Endodermal cell (in vitro differentiated cells): ENCODE results near the gene LACTBL1. TPM values are rescaled to one million over a fixed set of nuclear protein-coding genes. Genes with fewer than 3 reads are reported as not detected.
"Not testable (repeated sequence)": the region's sequence is repeated elsewhere in the genome, so short reads cannot be mapped to it uniquely, and the experiment has no call there.

Experiments used
- DNase-seq: peaks from one replicate; pipeline ENCODE4 v3.0.0-alpha.2; 2017
- H3K27ac ChIP-seq: 2 replicates; pipeline ENCODE4 v1.5.1; 2013; ENCODE audit warnings: mild to moderate bottlenecking, low read depth, low read length, moderate library complexity
- H3K27me3 ChIP-seq: 2 replicates; pipeline ENCODE4 v1.6.1; 2013; ENCODE audit warnings: mild to moderate bottlenecking, low read length, moderate library complexity; ENCODE audit not compliant: insufficient read depth, control insufficient read depth, poor library complexity, severe bottlenecking
- H3K36me3 ChIP-seq: 2 replicates; pipeline ENCODE4 v1.7.0; 2013; ENCODE audit warnings: mild to moderate bottlenecking, low read length, moderate library complexity; ENCODE audit not compliant: control insufficient read depth, insufficient read depth
- H3K4me1 ChIP-seq: one replicate; pipeline ENCODE4 v1.7.0; 2013; ENCODE audit warnings: low read length; ENCODE audit not compliant: control insufficient read depth, insufficient read depth
- H3K4me3 ChIP-seq: 2 replicates; pipeline ENCODE4 v1.5.1; 2013; ENCODE audit warnings: mild to moderate bottlenecking, low read length, moderate library complexity
- H3K9ac ChIP-seq: 2 replicates; pipeline ENCODE4 v1.6.1; 2013; ENCODE audit warnings: mild to moderate bottlenecking, low read length, moderate library complexity; ENCODE audit not compliant: poor library complexity, severe bottlenecking; ENCODE audit errors: extremely low read depth
- H3K9me3 ChIP-seq: 2 replicates; pipeline ENCODE4 v1.6.1; 2013; ENCODE audit warnings: mild to moderate bottlenecking, low read length, moderate library complexity; ENCODE audit not compliant: control insufficient read depth
- H3K27ac Mint-ChIP-seq: 2 replicates; pipeline ENCODE4 v1.8.0; 2020; ENCODE audit warnings: mixed read lengths
- H3K27me3 Mint-ChIP-seq: 2 replicates; pipeline ENCODE4 v1.8.0; 2021; ENCODE audit warnings: mild to moderate bottlenecking, mixed read lengths; ENCODE audit not compliant: insufficient read depth
- H3K36me3 Mint-ChIP-seq: 2 replicates; pipeline ENCODE4 v1.8.0; 2020; ENCODE audit warnings: low read depth, mixed read lengths
- H3K4me1 Mint-ChIP-seq: 2 replicates; pipeline ENCODE4 v1.8.0; 2020; ENCODE audit warnings: mixed read lengths
- H3K4me3 Mint-ChIP-seq: 2 replicates; pipeline ENCODE4 v1.8.0; 2020; ENCODE audit warnings: mild to moderate bottlenecking, moderate library complexity, mixed read lengths
- H3K9me3 Mint-ChIP-seq: 2 replicates; pipeline ENCODE4 v1.8.0; 2020; ENCODE audit warnings: mild to moderate bottlenecking, mixed read lengths
- WGBS, 2 experiments: methylation state at CpG; one replicate each; pipeline versions ENCODE4 v1.1.5 to v1.1.7; 2013; ENCODE audit warnings: missing lambda C conversion rate in 2 of 2, mixed read lengths in 1 of 2; ENCODE audit not compliant: insufficient coverage in 1 of 2, insufficient read length in 1 of 2; 5-methylcytosine and 5-hydroxymethylcytosine counted together
- total RNA-seq, 2 donors: library from RNA; stranded (reverse); fragmentation: NEBNext Ultra II Directional in 1 of 2; extraction: Animal tissue kit (Norgen Biotek cat#: 25700) in 1 of 2; gene quantifications; 2 replicates in 1 of 2; 3 replicates in 1 of 2; pipeline ENCODE4 v1.2.1, GENCODE V29; 2021
- TF ChIP-seq, protein P1 (sequence below): fragments of 200-600 bp; sonication (generic); conservative IDR thresholded peaks from 2 replicates; pipeline ENCODE4 v1.5.0; 2021; ENCODE audit warnings: antibody characterized with exemption, mild to moderate bottlenecking

The LACTBL1 gene
- total RNA-seq, 2 donors from 2014 or later = not detected

DNA sequence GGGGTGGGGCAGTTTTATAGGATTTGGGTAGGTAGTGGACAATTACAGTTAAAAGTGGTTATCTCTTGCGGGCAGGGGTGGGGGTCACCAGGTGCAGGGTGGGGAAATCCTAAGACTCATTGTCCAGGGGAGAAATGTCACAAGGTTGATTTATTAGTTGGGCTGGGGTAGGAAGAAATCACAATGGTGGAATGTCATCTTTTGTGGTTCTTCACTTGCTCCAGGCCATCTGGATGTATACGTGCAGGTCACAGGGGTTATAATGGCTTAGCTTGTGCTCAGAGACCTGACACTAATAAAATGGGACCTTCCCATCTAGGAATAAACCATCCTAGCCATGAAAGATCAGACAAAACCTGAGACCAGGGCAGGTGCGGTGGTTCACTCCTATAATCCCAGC lies 31.4 kb upstream of the LACTBL1 start:
- Histone ChIP-seq H3K27me3 (peaks cover 58% of the 10 kb centered on the region), H3K9me3 (peaks cover 18% of the 10 kb centered on the region), H3K27ac (no peak overlapping the region), H3K4me1 (no peaks in the 10 kb centered on the region), H3K36me3 (no peaks in the 10 kb centered on the region), H3K4me3 (no peak overlapping the region), H3K9ac (no peak overlapping the region)
- peaks cover 4% of the 10 kb centered on the region for H3K4me1 Mint-ChIP-seq
- TF ChIP-seq, protein P1, sequence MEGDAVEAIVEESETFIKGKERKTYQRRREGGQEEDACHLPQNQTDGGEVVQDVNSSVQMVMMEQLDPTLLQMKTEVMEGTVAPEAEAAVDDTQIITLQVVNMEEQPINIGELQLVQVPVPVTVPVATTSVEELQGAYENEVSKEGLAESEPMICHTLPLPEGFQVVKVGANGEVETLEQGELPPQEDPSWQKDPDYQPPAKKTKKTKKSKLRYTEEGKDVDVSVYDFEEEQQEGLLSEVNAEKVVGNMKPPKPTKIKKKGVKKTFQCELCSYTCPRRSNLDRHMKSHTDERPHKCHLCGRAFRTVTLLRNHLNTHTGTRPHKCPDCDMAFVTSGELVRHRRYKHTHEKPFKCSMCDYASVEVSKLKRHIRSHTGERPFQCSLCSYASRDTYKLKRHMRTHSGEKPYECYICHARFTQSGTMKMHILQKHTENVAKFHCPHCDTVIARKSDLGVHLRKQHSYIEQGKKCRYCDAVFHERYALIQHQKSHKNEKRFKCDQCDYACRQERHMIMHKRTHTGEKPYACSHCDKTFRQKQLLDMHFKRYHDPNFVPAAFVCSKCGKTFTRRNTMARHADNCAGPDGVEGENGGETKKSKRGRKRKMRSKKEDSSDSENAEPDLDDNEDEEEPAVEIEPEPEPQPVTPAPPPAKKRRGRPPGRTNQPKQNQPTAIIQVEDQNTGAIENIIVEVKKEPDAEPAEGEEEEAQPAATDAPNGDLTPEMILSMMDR = no peak
- WGBS, 2 experiments = 92 to 100% methylated on average over 2 to 3 of the region's 3 CpGs
- peaks cover 8% of the 10 kb centered on the region for H3K27me3 Mint-ChIP-seq
- no peak overlapping the region for H3K27ac Mint-ChIP-seq
- H3K9me3 Mint-ChIP-seq = peaks cover 2% of the 10 kb centered on the region
- H3K36me3 Mint-ChIP-seq = no peaks in the 10 kb centered on the region
- no peak overlapping the region for H3K4me3 Mint-ChIP-seq
- DNase-seq = no peak

DNA sequence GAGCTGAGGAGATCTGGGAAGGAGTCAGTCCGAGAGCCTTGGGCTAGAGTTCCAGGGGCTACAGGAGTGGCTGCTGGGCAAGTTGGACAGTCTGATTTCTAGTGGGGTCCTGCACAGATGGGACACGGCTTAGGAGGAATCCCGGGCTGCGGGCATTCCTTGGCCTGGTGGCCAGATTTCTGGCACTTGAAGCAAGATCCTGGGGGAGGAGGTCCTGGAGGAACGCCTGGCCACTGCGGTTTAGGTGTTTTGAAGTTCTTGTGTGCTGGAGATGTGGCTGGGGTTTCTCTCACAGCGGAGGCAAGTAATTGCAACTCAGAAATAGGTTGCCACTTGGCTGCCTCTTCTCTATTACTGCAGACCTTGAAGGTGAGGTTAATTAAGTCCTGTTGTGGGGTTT lies 29.6 kb upstream of the LACTBL1 start:
- not testable (repeated sequence) for H3K27me3 Mint-ChIP-seq

DNA sequence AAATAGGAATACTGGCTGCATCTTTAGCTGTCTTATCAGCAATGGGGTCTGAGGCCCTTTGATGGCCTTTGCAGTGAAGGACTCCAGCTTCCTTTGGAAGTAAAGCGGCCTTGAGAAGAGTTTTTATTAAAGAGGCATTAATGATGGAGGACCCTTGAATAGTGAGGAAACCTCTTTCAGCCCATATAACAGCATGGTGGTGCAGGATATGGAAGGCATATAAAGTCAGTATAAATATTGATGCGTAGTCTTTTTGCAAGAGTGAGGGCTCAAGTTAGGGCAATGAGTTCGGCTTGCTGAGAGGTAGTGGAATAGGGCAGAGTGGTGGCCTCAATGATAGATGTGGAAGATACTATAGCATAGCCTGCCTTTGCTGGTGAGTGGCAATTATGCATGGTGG lies 27.5 kb upstream of the LACTBL1 start:
- H3K4me3 Mint-ChIP-seq, H3K36me3 Mint-ChIP-seq, H3K4me3 ChIP-seq, H3K27ac ChIP-seq, H3K36me3 ChIP-seq, H3K27me3 Mint-ChIP-seq, H3K4me1 ChIP-seq, H3K27ac Mint-ChIP-seq, H3K4me1 Mint-ChIP-seq, H3K9ac ChIP-seq: not testable (repeated sequence)
- 91 to 94% methylated on average over 2 to 3 of the region's 3 CpGs for WGBS, 2 experiments
- Histone ChIP-seq H3K27me3 (peaks cover 36% of the 10 kb centered on the region), H3K9me3 (peaks cover 28% of the 10 kb centered on the region)
- peak; percentile 3 for DNase-seq
- H3K9me3 Mint-ChIP-seq = peaks cover 11% of the 10 kb centered on the region

More for the DNA sequence above, 29.6 kb upstream of the LACTBL1 start:
- DNase-seq = peak; percentile 11
- not testable (repeated sequence) for H3K9ac ChIP-seq, H3K4me1 Mint-ChIP-seq, H3K4me3 Mint-ChIP-seq, H3K36me3 ChIP-seq, H3K4me1 ChIP-seq, H3K27ac ChIP-seq, H3K4me3 ChIP-seq, H3K27ac Mint-ChIP-seq, H3K9me3 Mint-ChIP-seq, H3K36me3 Mint-ChIP-seq
- WGBS, 2 experiments = 93 to 94% methylated on average over 2 to 7 of the region's 7 CpGs
- H3K27me3 ChIP-seq = peaks cover 57% of the 10 kb centered on the region
- H3K9me3 ChIP-seq = peaks cover 18% of the 10 kb centered on the region

DNA sequence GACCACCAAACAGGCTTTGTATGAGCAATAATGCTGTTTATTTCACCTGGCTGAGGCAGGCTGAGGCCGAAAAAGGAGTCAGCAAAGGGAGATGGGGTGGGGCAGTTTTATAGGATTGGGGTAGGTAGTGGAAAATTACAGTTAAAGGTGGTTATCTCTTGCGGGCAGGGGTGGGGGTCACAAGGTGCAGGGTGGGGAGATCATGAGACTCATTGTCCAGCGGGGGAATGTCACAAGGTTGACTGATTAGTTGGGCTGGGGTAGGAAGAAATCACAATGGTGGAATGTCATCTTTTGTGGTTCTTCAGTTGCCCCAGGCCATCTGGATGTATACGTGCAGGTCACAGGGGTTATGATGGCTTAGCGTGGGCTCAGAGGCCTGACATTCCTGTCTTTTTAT lies 24.9 kb upstream of the LACTBL1 start:
- H3K27ac Mint-ChIP-seq, H3K36me3 ChIP-seq, H3K9ac ChIP-seq, H3K4me1 Mint-ChIP-seq, H3K27me3 Mint-ChIP-seq, H3K27ac ChIP-seq, H3K4me1 ChIP-seq, H3K36me3 Mint-ChIP-seq, H3K4me3 ChIP-seq, H3K4me3 Mint-ChIP-seq: not testable (repeated sequence)
- DNase-seq = peak; percentile 1
- WGBS, 2 experiments = 93% methylated on average over 5 of the region's 5 CpGs; no CpG with 5 or more reads in 1 of the 2 experiments
- H3K9me3 ChIP-seq = peaks cover 43% of the 10 kb centered on the region
- peaks cover 31% of the 10 kb centered on the region for H3K9me3 Mint-ChIP-seq
- peaks cover 22% of the 10 kb centered on the region for H3K27me3 ChIP-seq
